GM18508 (cell line): ENCODE results near the gene RNASE13.

Experiments
- ATAC-seq: cut with Tn5 transposase; IDR thresholded peaks from one replicate; pipeline ENCODE4 v1.9.1; 2021; ENCODE audit warnings: moderate number of reproducible peaks; ENCODE audit not compliant: insufficient read depth, unreplicated experiment

Gene RNASE13

GRCh38 chr14:21034707-21035106 is at the start of gene RNASE13:
RNASE13 (minus strand) TSS chr14:21034807; CDS start chr14:21034288, 519 bp downstream.
- no peak for ATAC-seq

DNA sequence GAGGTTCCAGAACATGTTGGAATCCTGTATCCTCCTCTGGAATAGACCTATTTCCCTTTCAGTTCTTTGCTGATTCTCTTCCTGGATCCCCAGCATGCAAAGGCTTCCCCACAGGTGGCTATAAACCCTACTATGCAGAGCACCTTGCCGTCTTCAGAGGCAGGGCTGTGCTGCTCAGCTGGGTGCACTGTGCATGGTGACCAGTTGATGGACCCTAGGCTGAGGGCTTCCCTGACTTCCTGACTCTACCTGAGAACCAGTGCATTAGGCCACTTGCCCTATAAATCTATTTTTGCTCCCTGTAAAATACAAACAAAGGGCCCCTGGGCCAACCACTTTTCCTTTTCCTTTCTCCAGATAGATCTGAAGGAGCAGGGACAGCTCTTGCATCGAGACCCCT is 49.8 kb upstream of the RNASE13 start:
- no peak for ATAC-seq

GRCh38 chr14:21083565-21084325 is 49.1 kb upstream of the RNASE13 start:
- no peak for ATAC-seq

- ATAC-seq, result no peak
Observed at GRCh38 chr14:21081521-21082142, 47.0 kb upstream of the RNASE13 start.

DNA sequence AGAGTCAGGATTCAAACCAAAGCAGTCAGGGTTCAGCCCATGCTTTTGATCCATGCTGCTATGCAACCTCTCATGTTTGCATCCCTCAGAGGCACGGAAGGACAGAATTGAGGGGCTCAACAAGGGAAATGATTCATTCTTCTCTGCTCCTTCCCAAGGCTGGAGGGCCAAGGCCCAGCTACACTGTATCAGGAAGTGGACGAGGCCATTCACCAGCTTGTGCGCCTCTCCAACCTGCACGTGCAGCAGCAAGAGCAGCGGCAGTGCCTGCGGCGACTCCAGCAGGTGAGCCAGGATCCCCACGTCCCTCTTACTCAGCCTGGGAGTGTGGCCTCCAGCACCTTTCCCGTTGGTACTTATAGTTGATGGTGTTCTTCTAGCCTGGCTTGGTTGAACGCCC is 44.1 kb upstream of the RNASE13 start:
- no peak for ATAC-seq

GRCh38 chr14:21078287-21078686 is 43.7 kb upstream of the RNASE13 start:
- no peak for ATAC-seq

GRCh38 chr14:21077672-21078071 is 43.1 kb upstream of the RNASE13 start:
- no peak for ATAC-seq

- ATAC-seq, result no peak
Observed at GRCh38 chr14:21075719-21076437, 41.3 kb upstream of the RNASE13 start.

GRCh38 chr14:21074398-21075272 is 40.0 kb upstream of the RNASE13 start:
- no peak for ATAC-seq

DNA sequence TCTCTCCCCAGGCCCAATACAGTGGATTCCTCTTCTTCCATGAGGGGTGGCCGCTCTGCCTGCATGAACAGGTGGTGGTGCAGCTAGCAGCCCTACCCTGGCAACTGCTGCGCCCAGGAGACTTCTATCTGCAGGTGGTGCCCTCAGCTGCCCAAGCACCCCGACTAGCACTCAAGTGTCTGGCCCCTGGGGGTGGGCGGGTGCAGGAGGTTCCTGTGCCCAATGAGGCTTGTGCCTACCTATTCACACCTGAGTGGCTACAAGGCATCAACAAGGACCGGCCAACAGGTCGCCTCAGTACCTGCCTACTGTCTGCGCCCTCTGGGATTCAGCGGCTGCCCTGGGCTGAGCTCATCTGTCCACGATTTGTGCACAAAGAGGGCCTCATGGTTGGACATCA is 39.3 kb upstream of the RNASE13 start:
- no peak for ATAC-seq

GRCh38 chr14:21072781-21073339 is 38.3 kb upstream of the RNASE13 start:
- no peak for ATAC-seq

DNA sequence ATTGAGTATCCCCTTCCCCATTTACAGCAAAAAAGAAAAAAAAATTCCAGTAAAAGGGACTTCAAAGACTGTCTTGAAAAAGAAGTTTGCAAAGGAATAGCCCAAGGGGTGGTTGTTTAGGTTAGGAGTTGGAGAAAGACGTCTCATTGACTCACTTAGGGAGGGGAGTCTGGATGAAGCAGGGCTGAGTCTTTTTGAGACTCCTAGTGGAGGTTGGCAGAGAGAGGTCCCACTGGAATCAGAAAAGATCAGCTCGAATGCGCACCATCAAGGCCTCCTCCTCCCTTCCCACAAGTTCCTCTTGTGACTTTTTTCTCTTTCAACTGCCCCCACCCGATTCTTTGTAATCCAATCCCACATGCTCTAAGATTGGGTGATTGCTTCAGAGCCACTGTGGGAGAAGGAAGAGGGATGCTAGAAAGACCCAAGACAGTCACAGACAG is 37.4 kb upstream of the RNASE13 start:
- no peak for ATAC-seq

DNA sequence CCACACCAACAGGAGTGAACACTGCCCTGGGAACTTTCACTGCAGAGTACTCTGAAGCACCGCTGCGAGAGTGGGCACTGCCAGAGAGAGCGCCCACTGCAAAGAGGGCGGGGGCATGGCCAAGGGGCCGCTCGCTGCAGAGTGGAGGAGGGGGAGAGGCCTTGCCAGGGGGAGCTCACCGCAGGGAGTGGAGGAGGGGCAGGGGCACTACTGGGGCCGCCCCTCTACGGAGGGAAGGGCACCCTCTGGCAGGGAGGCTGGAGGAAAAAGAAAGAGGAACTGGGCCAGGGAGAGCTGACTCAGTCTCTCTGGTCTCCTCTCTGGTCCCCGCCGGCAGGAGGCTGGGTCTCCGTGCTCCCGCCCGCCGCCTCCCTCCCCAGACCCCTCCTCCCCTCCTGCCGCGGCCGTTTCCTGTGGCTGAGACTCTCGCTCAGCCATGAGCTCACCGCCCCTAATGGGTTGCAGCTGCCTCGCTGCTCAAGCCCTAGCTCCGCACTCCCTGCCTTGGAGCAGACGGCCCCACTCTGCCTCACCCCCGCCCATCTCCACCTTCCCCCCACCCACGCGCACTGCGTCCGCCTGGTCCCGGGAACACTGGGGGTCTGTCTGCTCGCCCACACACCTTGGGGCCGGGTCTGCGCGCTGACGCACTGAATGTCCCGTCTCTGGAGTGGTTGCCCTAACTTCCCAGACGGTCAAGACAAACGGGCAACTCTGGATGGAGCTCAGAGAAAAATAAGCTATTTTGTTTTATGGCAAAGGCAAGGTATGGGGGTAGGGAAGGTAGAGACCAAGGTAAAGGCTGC is 36.8 kb upstream of the RNASE13 start:
- peak; percentile 52 for ATAC-seq

- ATAC-seq, result peak; percentile 4
Observed at GRCh38 chr14:21070610-21071224, 36.1 kb upstream of the RNASE13 start.

DNA sequence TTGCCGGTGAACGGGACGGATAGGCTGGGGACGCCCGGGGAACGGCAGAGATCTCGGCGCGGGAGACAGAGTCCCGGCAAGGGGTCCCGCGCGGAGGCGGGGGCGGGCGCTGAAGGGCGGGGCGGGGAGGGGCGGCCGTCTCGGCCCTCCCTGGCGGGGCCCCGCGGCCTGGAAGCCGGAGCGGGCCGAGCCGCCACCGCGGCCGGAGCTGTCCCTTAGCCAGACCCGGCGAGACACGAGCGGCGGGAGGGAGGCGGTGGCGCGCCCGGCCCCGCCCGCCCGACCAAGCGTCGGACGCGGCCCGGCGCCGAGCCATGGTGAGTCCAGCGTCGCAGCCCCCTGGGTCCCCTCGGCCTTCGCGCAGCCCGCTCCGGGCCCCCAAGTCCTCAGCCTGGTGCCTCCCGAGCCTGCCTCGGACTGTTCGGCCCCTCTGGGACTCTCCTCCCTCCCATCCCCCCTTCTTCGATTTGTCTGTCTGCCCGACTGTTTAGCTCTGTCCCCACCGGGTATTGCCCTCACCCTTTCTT is 35.5 kb upstream of the RNASE13 start, which contains the start of gene ARHGEF40:
ARHGEF40 (plus strand) TSS at position 222 of the 527 bp plus-strand sequence; CDS start at position 315, 93 bp downstream.
- ATAC-seq, result no peak

DNA sequence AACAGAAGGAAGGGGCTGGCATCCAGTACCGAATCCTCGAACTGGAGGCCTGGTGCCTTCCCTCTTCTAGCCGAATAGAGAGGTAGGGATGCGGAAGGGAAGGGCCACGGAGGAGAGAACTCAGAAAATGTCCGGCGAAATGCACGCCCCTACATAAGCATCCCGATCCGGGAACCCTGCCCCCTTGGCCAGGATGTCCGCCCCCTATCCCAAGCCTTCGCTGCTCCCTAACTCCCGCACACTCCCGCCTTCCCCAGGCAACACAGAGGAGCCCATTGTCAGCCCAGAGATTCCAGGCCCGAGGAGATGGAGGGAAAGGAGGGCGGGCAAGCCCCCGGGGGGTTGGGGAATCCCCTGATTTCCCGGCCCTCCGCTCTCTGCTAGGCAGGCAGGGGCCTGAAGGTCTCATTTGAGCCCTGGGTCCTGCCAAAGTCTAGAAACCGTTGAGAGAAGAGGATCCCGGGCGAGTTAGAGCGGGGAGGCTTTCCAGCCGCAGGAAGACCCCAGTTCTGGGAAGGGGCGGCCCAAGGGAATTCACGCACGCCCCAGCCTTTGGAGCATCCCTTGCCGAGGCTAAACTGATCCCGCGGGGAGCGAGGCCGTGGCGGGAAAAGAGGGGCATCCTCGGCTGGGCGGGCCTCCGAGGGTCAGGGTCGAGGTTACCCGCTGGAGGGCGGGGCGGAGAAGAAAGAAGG is 34.9 kb upstream of the RNASE13 start:
- no peak for ATAC-seq

GRCh38 chr14:21068521-21069387 is 34.1 kb upstream of the RNASE13 start:
- ATAC-seq, result no peak
